Gastrocnemius medialis (tissue), 4 donors: ENCODE data around the gene CDK1.

Experiments used
- POLR2A ChIP-seq, 2 donors: fragments of 450-650 bp; IDR thresholded peaks; one replicate each; pipeline ENCODE4 v1.6.1; 2017; ENCODE audit warnings: antibody characterized with exemption in 2 of 2, mild to moderate bottlenecking in 2 of 2, moderate library complexity in 2 of 2
- TF ChIP-seq, protein P1 (sequence below), 5 experiments: fragments of 450-650 bp in 3 of 5; fragments of 200-600 bp in 2 of 5; sonication (generic) in 2 of 5; IDR thresholded peaks in 4 of 5; conservative IDR thresholded peaks in 1 of 5; 1 replicate in 4 of 5; 2 replicates in 1 of 5; pipeline ENCODE4 v1.5.1; 2016 to 2019; ENCODE audit warnings: antibody characterized with exemption in 5 of 5, mild to moderate bottlenecking in 3 of 5, moderate library complexity in 3 of 5

DNA sequence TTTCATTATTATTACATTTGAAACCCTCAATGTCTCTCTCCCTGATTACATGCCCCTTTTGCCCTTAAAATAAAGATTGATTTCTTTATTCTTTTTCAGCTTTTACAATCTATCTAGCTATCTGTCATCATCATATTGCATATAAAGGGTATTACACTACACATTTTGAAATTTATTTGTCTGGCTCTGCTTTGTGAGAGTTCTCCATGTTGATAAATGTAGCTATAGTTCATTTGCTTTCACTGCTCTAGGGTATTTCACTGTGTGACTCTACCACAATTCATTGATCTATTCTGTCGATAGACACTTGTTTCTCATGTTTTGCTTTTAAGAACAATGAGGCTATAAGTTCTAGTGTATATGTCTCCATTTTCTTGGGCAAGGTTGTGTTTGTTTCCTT lies 25.6 kb downstream of the CDK1 start:
- TF ChIP-seq, protein P1, sequence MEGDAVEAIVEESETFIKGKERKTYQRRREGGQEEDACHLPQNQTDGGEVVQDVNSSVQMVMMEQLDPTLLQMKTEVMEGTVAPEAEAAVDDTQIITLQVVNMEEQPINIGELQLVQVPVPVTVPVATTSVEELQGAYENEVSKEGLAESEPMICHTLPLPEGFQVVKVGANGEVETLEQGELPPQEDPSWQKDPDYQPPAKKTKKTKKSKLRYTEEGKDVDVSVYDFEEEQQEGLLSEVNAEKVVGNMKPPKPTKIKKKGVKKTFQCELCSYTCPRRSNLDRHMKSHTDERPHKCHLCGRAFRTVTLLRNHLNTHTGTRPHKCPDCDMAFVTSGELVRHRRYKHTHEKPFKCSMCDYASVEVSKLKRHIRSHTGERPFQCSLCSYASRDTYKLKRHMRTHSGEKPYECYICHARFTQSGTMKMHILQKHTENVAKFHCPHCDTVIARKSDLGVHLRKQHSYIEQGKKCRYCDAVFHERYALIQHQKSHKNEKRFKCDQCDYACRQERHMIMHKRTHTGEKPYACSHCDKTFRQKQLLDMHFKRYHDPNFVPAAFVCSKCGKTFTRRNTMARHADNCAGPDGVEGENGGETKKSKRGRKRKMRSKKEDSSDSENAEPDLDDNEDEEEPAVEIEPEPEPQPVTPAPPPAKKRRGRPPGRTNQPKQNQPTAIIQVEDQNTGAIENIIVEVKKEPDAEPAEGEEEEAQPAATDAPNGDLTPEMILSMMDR (IDR thresholded peaks at IDR 0.05 in 4 of 5, conservative IDR thresholded peaks at IDR 0.05 in 1 of 5): no peak
- no peak for TF ChIP-seq POLR2A (IDR thresholded peaks at IDR 0.05)
